ENCODE data around the gene C1QTNF6.

- TF ChIP-seq, protein P1, sequence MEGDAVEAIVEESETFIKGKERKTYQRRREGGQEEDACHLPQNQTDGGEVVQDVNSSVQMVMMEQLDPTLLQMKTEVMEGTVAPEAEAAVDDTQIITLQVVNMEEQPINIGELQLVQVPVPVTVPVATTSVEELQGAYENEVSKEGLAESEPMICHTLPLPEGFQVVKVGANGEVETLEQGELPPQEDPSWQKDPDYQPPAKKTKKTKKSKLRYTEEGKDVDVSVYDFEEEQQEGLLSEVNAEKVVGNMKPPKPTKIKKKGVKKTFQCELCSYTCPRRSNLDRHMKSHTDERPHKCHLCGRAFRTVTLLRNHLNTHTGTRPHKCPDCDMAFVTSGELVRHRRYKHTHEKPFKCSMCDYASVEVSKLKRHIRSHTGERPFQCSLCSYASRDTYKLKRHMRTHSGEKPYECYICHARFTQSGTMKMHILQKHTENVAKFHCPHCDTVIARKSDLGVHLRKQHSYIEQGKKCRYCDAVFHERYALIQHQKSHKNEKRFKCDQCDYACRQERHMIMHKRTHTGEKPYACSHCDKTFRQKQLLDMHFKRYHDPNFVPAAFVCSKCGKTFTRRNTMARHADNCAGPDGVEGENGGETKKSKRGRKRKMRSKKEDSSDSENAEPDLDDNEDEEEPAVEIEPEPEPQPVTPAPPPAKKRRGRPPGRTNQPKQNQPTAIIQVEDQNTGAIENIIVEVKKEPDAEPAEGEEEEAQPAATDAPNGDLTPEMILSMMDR (IDR thresholded peaks at IDR 0.05), result no peak
- no peak for TF ChIP-seq SIN3A (IDR thresholded peaks at IDR 0.05; ENCODE audit: borderline replicate concordance, low read depth, low read length)
- no peak for TF ChIP-seq YY1 (IDR thresholded peaks at IDR 0.05; ENCODE audit: low read depth)
- TF ChIP-seq EP300 (IDR thresholded peaks at IDR 0.05; ENCODE audit: borderline replicate concordance in 1 of 2, low read depth in 1 of 2, low read length in 1 of 2), result no peak
- no peak for TF ChIP-seq MXI1 (IDR thresholded peaks at IDR 0.05; ENCODE audit: low read depth, low read length)
- no peak for TF ChIP-seq GABPA (IDR thresholded peaks at IDR 0.05; ENCODE audit: low read depth)
- TF ChIP-seq TAF1 (IDR thresholded peaks at IDR 0.05; ENCODE audit: borderline replicate concordance, low read depth, low read length), result no peak
- no peak for TF ChIP-seq MAX (IDR thresholded peaks at IDR 0.05; ENCODE audit: low read depth)
- TF ChIP-seq, protein P2, sequence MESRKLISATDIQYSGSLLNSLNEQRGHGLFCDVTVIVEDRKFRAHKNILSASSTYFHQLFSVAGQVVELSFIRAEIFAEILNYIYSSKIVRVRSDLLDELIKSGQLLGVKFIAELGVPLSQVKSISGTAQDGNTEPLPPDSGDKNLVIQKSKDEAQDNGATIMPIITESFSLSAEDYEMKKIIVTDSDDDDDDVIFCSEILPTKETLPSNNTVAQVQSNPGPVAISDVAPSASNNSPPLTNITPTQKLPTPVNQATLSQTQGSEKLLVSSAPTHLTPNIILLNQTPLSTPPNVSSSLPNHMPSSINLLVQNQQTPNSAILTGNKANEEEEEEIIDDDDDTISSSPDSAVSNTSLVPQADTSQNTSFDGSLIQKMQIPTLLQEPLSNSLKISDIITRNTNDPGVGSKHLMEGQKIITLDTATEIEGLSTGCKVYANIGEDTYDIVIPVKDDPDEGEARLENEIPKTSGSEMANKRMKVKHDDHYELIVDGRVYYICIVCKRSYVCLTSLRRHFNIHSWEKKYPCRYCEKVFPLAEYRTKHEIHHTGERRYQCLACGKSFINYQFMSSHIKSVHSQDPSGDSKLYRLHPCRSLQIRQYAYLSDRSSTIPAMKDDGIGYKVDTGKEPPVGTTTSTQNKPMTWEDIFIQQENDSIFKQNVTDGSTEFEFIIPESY (IDR thresholded peaks at IDR 0.05; ENCODE audit: borderline replicate concordance, low read depth), result no peak
- no peak for TF ChIP-seq IRF3 (IDR thresholded peaks at IDR 0.05; ENCODE audit: low read depth, low read length)
- no peak for TF ChIP-seq JUND (IDR thresholded peaks at IDR 0.05)
- no peak for TF ChIP-seq RCOR1 (IDR thresholded peaks at IDR 0.05; ENCODE audit: low read length)
These were observed 12.4 kb downstream of the C1QTNF6 start for GRCh38 chr22:37175414-37176281.
